Uterus (tissue), 2 donors: ENCODE data around the gene CELA2B.

Experiments
- CTCF ChIP-seq, 4 experiments: fragments of 200-600 bp in 2 of 4; fragments of 450-650 bp in 2 of 4; sonication (generic) in 2 of 4; IDR thresholded peaks; one replicate each; pipeline ENCODE4 v1.5.1; 2016 to 2019; ENCODE audit warnings: antibody characterized with exemption in 4 of 4, mild to moderate bottlenecking in 2 of 4, moderate library complexity in 1 of 4
- POLR2A ChIP-seq, 2 donors: fragments of 450-650 bp; IDR thresholded peaks; one replicate each; pipeline ENCODE4 v1.6.1; 2016; ENCODE audit warnings: antibody characterized with exemption in 2 of 2, mild to moderate bottlenecking in 1 of 2, moderate library complexity in 1 of 2

DNA sequence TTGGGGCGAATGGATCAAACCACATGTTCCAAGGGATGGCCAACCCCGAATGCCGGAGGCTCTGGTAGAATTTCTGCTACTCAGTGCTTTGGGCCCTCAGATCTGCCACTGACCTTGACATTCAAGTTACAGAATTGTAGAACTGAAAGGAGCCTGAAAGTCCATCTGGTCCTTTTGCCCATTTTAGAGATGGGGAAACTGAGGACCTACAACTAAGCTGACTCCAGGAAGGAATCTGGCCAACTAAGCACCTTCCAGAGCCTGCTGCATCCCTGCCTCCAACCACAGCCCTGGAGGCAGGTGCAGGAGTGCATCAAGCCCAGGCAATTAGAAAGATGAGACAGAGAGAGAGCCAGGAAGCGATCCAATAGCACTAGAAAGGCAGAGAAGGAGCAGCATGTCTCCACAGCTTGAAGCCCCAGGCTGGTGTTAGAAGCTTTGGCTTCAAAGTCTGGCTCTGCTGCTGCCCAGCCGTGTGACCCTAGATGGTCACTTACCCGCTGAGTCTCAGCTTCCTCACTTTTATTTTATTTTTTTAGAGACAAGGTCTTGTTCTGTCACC, 38.9 kb upstream of the CELA2B start:
- TF ChIP-seq CTCF (IDR thresholded peaks at IDR 0.05) (no peak), POLR2A (IDR thresholded peaks at IDR 0.05) (no peak)
